Pancreas (tissue), 10 donors: ENCODE results near the gene EMILIN3. TPM values are rescaled to one million over a fixed set of nuclear protein-coding genes. Genes with fewer than 3 reads are reported as not detected.

ENCODE experiments used
- ATAC-seq, 4 donors: fragments of 200-7000 bp; cut with Tn5 transposase; one replicate each; pipeline versions ENCODE4 v1.8.0 to v1.9.1; 2020; ENCODE audit warnings: mild to moderate bottlenecking in 4 of 4, moderate library complexity in 4 of 4
- DNase-seq, 6 donors: peaks; one replicate each; pipeline ENCODE4 v3.0.0-alpha.2; 2020
- FAIRE-seq: peaks from 2 replicates; lab custom pipeline; 2012; peaks lifted over from hg19 to GRCh38; lab: Jason Lieb, UNC
- H3K27ac ChIP-seq, 4 donors: fragments of 200-600 bp; sonication (generic); 1 replicate in 3 of 4; 2 replicates in 1 of 4; pipeline versions ENCODE4 v1.5.0 to v1.8.0; 2020
- H3K27me3 ChIP-seq, 4 donors: fragments of 200-600 bp; one replicate each; pipeline ENCODE4 v1.8.0; 2021
- H3K36me3 ChIP-seq, 3 donors: fragments of 200-600 bp; sonication (generic) in 1 of 3; one replicate each; pipeline versions ENCODE4 v1.5.0 to v1.8.0; 2020 to 2021
- H3K4me1 ChIP-seq, 3 donors: fragments of 200-600 bp; one replicate each; pipeline ENCODE4 v1.8.0; 2021
- H3K4me3 ChIP-seq, 4 donors: fragments of 200-600 bp; sonication (generic) in 2 of 4; one replicate each; pipeline versions ENCODE4 v1.5.0 to v1.8.0; 2020 to 2021
- H3K9me3 ChIP-seq, 4 donors: fragments of 200-600 bp; one replicate each; pipeline ENCODE4 v1.8.0; 2021
- CTCF ChIP-seq, 4 donors: fragments of 200-600 bp; sonication (generic) in 3 of 4; IDR thresholded peaks; one replicate each; pipeline versions ENCODE4 v1.5.0 to v1.8.0; 2021; ENCODE audit warnings: antibody characterized with exemption in 4 of 4
- WGBS, 2 donors: extraction: QIAGEN DNeasy Blood & Tissue Kit; methylation state at CpG; one replicate each; pipeline ENCODE4 v1.1.7; 2013; 5-methylcytosine and 5-hydroxymethylcytosine counted together
- intact Hi-C, 3 donors: fragments of 100-400 bp; cut with DNase I; formaldehyde crosslinking; loops; one replicate each; pipeline versions ENCODE4 v1.11.1 to v1.14.2; 2022
- polyA plus RNA-seq, 2 donors: library from polyadenylated mRNA; stranded (reverse); fragments of 200-250 nt; gene quantifications; one replicate each; pipeline ENCODE4 v1.2.3, GENCODE V29; 2013
- total RNA-seq, 6 donors: library from RNA; stranded (reverse); fragmentation: NEBNext Ultra II Directional in 4 of 6; extraction: Animal tissue kit (Norgen Biotek cat#: 25700) in 4 of 6; gene quantifications; one replicate each; pipeline versions ENCODE4 v1.2.1 to v1.2.4, GENCODE V29; 2021 to 2023
- donor health status: healthy with polysubstance abuse.
- donor health status: DM: no; HTN: no; CAD: no; lungs with moderate emphysema.
- donor health status: DM: no; HTN: no; CAD: no.
- donor health status: control.
- donor health status: control.
- donor health status: Bipolar disorder and iron deficiency.
- donor health status: DM: yes; HTN: yes; CAD: no.
- donor health status: DM: no; HTN: no; CAD: no.
- donor health status: DM: no; HTN: no; CAD: no.
- donor health status: DM: yes; HTN: yes; CAD: no.

The EMILIN3 gene
- total and polyA plus RNA-seq, 8 donors = 0.04 to 0.33 (median 0.06) TPM; not detected in 3

DNA sequence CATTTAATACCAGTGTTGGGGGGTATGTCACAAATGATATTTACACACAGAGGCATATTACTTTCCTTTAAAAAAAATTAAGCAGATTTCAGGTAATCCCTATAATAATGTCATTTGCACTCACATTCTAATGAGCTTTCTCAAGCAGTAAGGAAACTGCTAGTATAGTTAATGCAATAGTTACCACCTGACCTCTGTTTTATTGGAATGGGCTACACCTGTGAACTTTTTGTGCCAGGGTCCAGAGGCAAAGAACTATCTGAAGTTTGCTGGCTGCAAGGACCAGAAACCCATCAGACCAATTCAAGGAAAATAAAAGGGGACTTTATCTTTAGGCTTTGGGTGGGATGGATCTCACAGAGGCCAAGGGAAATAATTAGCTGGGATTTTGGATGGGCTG is 46.2 kb downstream of the EMILIN3 start:
- Histone ChIP-seq H3K36me3 (no peaks in the 10 kb centered on the region), H3K27ac (no peak overlapping the region), H3K27me3 (no peaks in the 10 kb centered on the region), H3K4me1 (peaks cover 6 to 18% (median 6%) of the 10 kb centered on the region in 3 donors), H3K4me3 (no peak overlapping the region), H3K9me3 (no peaks in the 10 kb centered on the region)
- FAIRE-seq (no peak), ATAC-seq (no peak), DNase-seq (no peak)
- intact Hi-C loops = no loop called here
- no peak for TF ChIP-seq CTCF (IDR thresholded peaks at IDR 0.05)

DNA sequence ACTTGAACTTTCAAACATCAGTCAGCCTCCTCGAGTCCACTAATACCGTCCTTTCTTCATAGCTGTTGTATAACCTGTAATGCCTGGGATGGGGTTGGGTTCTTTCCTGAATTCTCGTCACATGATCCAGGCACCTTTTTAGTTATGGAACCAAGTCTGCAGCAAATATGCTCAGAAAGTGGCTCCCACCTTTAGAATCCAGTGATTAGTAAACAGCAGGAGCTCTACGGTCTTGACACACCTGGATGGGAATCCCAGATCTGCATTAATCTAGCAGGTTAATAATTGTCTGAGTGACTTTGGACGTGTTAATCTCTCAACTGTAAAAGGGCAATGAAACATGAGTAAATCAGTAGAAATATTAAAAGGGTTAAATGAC is 48.4 kb downstream of the EMILIN3 start:
- peaks cover 6 to 19% (median 12%) of the 10 kb centered on the region in 3 donors for H3K4me1 ChIP-seq
- WGBS, 2 donors = 9 to 12% methylated on average over 5 of the region's 5 CpGs
- H3K27me3 ChIP-seq = no peaks in the 10 kb centered on the region
- ATAC-seq (peak in 1 of 4 donors; percentile 5), DNase-seq (no peak), FAIRE-seq (no peak)
- H3K36me3 ChIP-seq = no peaks in the 10 kb centered on the region
- H3K4me3 ChIP-seq = peak overlapping the region in 2 of 4 donors; percentile 85 to 94
- TF ChIP-seq CTCF (IDR thresholded peaks at IDR 0.05) = no peak
- intact Hi-C loops = no loop called here
- no peaks in the 10 kb centered on the region for H3K9me3 ChIP-seq
- peak overlapping the region in 3 of 4 donors; percentile 12 to 79 (median 56) for H3K27ac ChIP-seq

GRCh38 chr20:41317546-41318270 is 48.9 kb downstream of the EMILIN3 start, which contains the start of gene ZHX3:
TSS of gene ZHX3 (minus strand) at chr20:41317731. CDS start at chr20:41204916, 112,815 bp downstream.
- DNase-seq (peak; percentile 96 to 99 (median 98)), FAIRE-seq (no peak), ATAC-seq (peak; percentile 96 to 99 (median 97))
- peak within 1 kb of the TSS; percentile 63 to 79 (median 70) for H3K27ac ChIP-seq
- no peaks in the 10 kb centered on the region for H3K27me3 ChIP-seq
- 0 to 1% methylated on average over 31 to 63 of the region's 64 CpGs for WGBS, 2 donors
- peaks cover 6 to 19% (median 12%) of the 10 kb centered on the region in 3 donors for H3K4me1 ChIP-seq
- no peaks in the 10 kb centered on the region for H3K36me3 ChIP-seq
- H3K9me3 ChIP-seq = no peaks in the 10 kb centered on the region
- TF ChIP-seq CTCF (IDR thresholded peaks at IDR 0.05) = no peak
- H3K4me3 ChIP-seq = peak within 1 kb of the TSS; percentile 79 to 94 (median 82)
- intact Hi-C loops = no loop called here

DNA sequence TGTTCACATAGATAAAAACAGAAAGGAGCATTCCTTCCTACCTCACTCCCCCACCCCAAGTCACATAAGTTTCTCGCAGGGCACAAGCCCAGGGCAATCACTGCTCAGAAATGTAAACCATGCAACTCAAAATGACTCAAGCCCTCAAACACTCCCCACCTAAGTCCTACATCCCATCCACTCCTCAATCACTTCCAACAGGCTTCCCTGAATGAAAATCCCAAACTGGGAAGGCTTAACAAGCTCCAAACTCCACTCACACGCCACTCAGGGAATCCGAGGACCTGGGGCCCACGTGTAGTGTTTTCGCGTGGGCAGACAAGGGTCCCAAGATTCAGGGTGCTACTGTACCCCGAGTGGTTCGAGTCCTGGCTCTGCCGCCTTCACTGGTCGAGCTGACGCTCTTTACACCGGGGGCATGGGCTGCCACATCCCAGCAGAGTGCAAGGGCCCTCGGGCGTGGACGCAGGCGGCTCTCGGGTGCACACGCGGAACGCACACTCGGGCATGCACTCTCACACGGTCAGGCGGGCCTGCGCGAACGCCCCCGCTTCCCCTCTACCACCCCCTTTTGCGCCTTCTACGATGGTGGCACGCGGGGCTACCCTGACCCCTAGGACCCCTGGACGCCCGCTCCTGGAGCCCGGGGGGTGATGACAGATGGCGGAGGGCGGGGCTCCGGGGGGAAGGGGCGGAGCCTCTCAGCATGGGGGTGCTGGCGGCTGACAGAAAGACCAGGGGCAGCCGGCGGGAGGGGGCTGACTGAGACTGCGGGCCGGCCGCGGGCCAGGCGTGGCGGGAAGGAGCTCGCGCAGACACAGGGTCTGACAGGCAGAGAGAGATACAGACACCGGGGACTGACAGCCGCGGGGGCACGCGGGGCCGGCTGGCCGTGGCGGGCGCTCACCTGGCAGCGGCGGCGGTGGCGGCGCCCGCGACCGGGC is 49.7 kb downstream of the EMILIN3 start:
- WGBS, 2 donors = 2 to 3% methylated on average over 46 to 66 of the region's 66 CpGs
- intact Hi-C loops = no loop called here
- FAIRE-seq (no peak), DNase-seq (peak; percentile 67 to 91 (median 80)), ATAC-seq (peak; percentile 25 to 65 (median 61))
- Histone ChIP-seq H3K27ac (peak overlapping the region; percentile 63 to 75 (median 70)), H3K36me3 (no peaks in the 10 kb centered on the region), H3K4me3 (peak overlapping the region; percentile 79 to 94 (median 82)), H3K27me3 (no peaks in the 10 kb centered on the region), H3K9me3 (no peaks in the 10 kb centered on the region), H3K4me1 (peaks cover 6 to 19% (median 12%) of the 10 kb centered on the region in 3 donors)
- TF ChIP-seq CTCF (IDR thresholded peaks at IDR 0.05) = no peak
